ENCODE data around the gene NFS1. TPM values are rescaled to one million over a fixed set of nuclear protein-coding genes. Genes with fewer than 3 reads are reported as not detected.
A peak's percentile ranks its signal among the peaks of the same experiment; 100 is the strongest.
"Not testable (repeated sequence)": the region's sequence is repeated elsewhere in the genome, so short reads cannot be mapped to it uniquely, and the experiment has no call there.

Gene NFS1
- polyA plus RNA-seq, 1 donor (not counting 4 experiments of a cell fraction or from before 2014, with no cell fraction given), result 39.6 TPM

GRCh38 chr20:35686872-35687271 lies 12.3 kb downstream of the NFS1 start:
- DNase-seq (ENCODE audit: low read depth, low spot score); H3K27me3 ChIP-seq (ENCODE audit: control insufficient read depth, extremely low read depth, insufficient read depth, low read length); H3K4me3 ChIP-seq (ENCODE audit: control insufficient read depth in 2 of 3, extremely low read depth in 1 of 3, insufficient read depth in 2 of 3, low read depth in 1 of 3, low read length in 3 of 3); H3K36me3 ChIP-seq (ENCODE audit: control insufficient read depth in 2 of 2, extremely low read depth in 1 of 2, insufficient read depth in 2 of 2, low read length in 2 of 2); H3K9ac ChIP-seq (ENCODE audit: control insufficient read depth, extremely low read depth, insufficient read depth, low read length); H3K79me2 ChIP-seq (ENCODE audit: control insufficient read depth, insufficient read depth, low read length); H3K27ac ChIP-seq (ENCODE audit: control insufficient read depth, insufficient read depth, low read length); FAIRE-seq; H4K20me1 ChIP-seq (ENCODE audit: control insufficient read depth, extremely low read depth, insufficient read depth, low read length); H3K4me2 ChIP-seq (ENCODE audit: control insufficient read depth, extremely low read depth, insufficient read depth, low read depth, low read length); H2AFZ ChIP-seq (ENCODE audit: control insufficient read depth, low read length); H3K4me1 ChIP-seq (ENCODE audit: control insufficient read depth, extremely low read depth, insufficient read depth, low read length); H3K9me3 ChIP-seq (ENCODE audit: control insufficient read depth, low read depth, low read length); dilution Hi-C loops (cut with MboI; ENCODE audit: extremely low pct_ligation_motif_present, low sequenced_read_pairs); H3K9me1 ChIP-seq (ENCODE audit: control insufficient read depth, extremely low read depth, insufficient read depth, low read length): not testable (repeated sequence)
- peak in 2 of 3 experiments; percentile 10 to 18 for TF ChIP-seq CTCF (optimal IDR thresholded peaks at IDR 0.05 in 1 of 3, IDR thresholded peaks at IDR 0.05 in 1 of 3, conservative IDR thresholded peaks at IDR 0.05 in 1 of 3; ENCODE audit: extremely low read depth in 1 of 3, insufficient read depth in 2 of 3, low read length in 3 of 3)

- FAIRE-seq; H3K27ac ChIP-seq (ENCODE audit: control insufficient read depth, insufficient read depth, low read length); H4K20me1 ChIP-seq (ENCODE audit: control insufficient read depth, extremely low read depth, insufficient read depth, low read length); H3K9me1 ChIP-seq (ENCODE audit: control insufficient read depth, extremely low read depth, insufficient read depth, low read length); H3K27me3 ChIP-seq (ENCODE audit: control insufficient read depth, extremely low read depth, insufficient read depth, low read length); H3K79me2 ChIP-seq (ENCODE audit: control insufficient read depth, insufficient read depth, low read length); dilution Hi-C loops (cut with MboI; ENCODE audit: extremely low pct_ligation_motif_present, low sequenced_read_pairs); H3K4me1 ChIP-seq (ENCODE audit: control insufficient read depth, extremely low read depth, insufficient read depth, low read length); DNase-seq (ENCODE audit: low read depth, low spot score); H3K36me3 ChIP-seq (ENCODE audit: control insufficient read depth in 2 of 2, extremely low read depth in 1 of 2, insufficient read depth in 2 of 2, low read length in 2 of 2); H3K9me3 ChIP-seq (ENCODE audit: control insufficient read depth, low read depth, low read length); H3K4me3 ChIP-seq (ENCODE audit: control insufficient read depth in 2 of 3, extremely low read depth in 1 of 3, insufficient read depth in 2 of 3, low read depth in 1 of 3, low read length in 3 of 3); H2AFZ ChIP-seq (ENCODE audit: control insufficient read depth, low read length); H3K9ac ChIP-seq (ENCODE audit: control insufficient read depth, extremely low read depth, insufficient read depth, low read length); H3K4me2 ChIP-seq (ENCODE audit: control insufficient read depth, extremely low read depth, insufficient read depth, low read depth, low read length): not testable (repeated sequence)
These were observed 13.8 kb downstream of the NFS1 start for GRCh38 chr20:35685368-35685767.

GRCh38 chr20:35681960-35682359 lies 17.2 kb downstream of the NFS1 start:
- no peaks in the 10 kb centered on the region for H3K9me1 ChIP-seq (ENCODE audit: control insufficient read depth, extremely low read depth, insufficient read depth, low read length)
- dilution Hi-C loops (cut with MboI; ENCODE audit: extremely low pct_ligation_motif_present, low sequenced_read_pairs), result no loop called here
- no peak overlapping the region for H2AFZ ChIP-seq (ENCODE audit: control insufficient read depth, low read length)
- H4K20me1 ChIP-seq (ENCODE audit: control insufficient read depth, extremely low read depth, insufficient read depth, low read length), result no peaks in the 10 kb centered on the region
- H3K9me3 ChIP-seq (ENCODE audit: control insufficient read depth, low read depth, low read length), result no peaks in the 10 kb centered on the region
- no peak overlapping the region for H3K27ac ChIP-seq (ENCODE audit: control insufficient read depth, insufficient read depth, low read length)
- DNase-seq (ENCODE audit: low read depth, low spot score) (no peak), FAIRE-seq (no peak)
- no peak overlapping the region for H3K9ac ChIP-seq (ENCODE audit: control insufficient read depth, extremely low read depth, insufficient read depth, low read length)
- H3K4me2 ChIP-seq (ENCODE audit: control insufficient read depth, extremely low read depth, insufficient read depth, low read depth, low read length), result no peak overlapping the region
- peaks cover 2 to 11% of the 10 kb centered on the region in 2 experiments for H3K36me3 ChIP-seq (ENCODE audit: control insufficient read depth in 2 of 2, extremely low read depth in 1 of 2, insufficient read depth in 2 of 2, low read length in 2 of 2)
- H3K4me3 ChIP-seq (ENCODE audit: control insufficient read depth in 2 of 3, extremely low read depth in 1 of 3, insufficient read depth in 2 of 3, low read depth in 1 of 3, low read length in 3 of 3), result no peak overlapping the region
- no peaks in the 10 kb centered on the region for H3K27me3 ChIP-seq (ENCODE audit: control insufficient read depth, extremely low read depth, insufficient read depth, low read length)
- no peaks in the 10 kb centered on the region for H3K79me2 ChIP-seq (ENCODE audit: control insufficient read depth, insufficient read depth, low read length)
- H3K4me1 ChIP-seq (ENCODE audit: control insufficient read depth, extremely low read depth, insufficient read depth, low read length), result no peaks in the 10 kb centered on the region
- no peak for TF ChIP-seq CTCF (optimal IDR thresholded peaks at IDR 0.05 in 1 of 3, IDR thresholded peaks at IDR 0.05 in 1 of 3, conservative IDR thresholded peaks at IDR 0.05 in 1 of 3; ENCODE audit: extremely low read depth in 1 of 3, insufficient read depth in 2 of 3, low read length in 3 of 3)
- TF ChIP-seq EZH2 (IDR thresholded peaks at IDR 0.05; ENCODE audit: low read length), result no peak

Data from keratinocyte (primary cell).